Loucy (cell line): ENCODE results near the gene HDLBP.

Experiments used
- H2AFZ ChIP-seq: fragments of 200-600 bp; sonication (generic); 2 replicates; pipeline ENCODE4 v1.6.0; 2016; ENCODE audit warnings: antibody characterized with exemption, mild to moderate bottlenecking, low read length, moderate library complexity
- H3F3A ChIP-seq: fragments of 200-600 bp; 2 replicates; pipeline ENCODE4 v1.6.0; 2016; ENCODE audit warnings: antibody characterized with exemption, low read depth, mild to moderate bottlenecking
- H3K27me3 ChIP-seq: fragments of 200-600 bp; sonication (generic); 2 replicates; pipeline ENCODE4 v1.6.1; 2014; ENCODE audit warnings: low read length, mild to moderate bottlenecking; ENCODE audit not compliant: insufficient read depth, poor library complexity, severe bottlenecking
- H3K36me3 ChIP-seq: fragments of 200-600 bp; sonication (generic); 2 replicates; pipeline ENCODE4 v1.6.1; 2016; ENCODE audit warnings: low read length; ENCODE audit not compliant: insufficient read depth
- H3K4me1 ChIP-seq: fragments of 200-600 bp; sonication (generic); 2 replicates; pipeline ENCODE4 v1.5.1; 2014; ENCODE audit warnings: low read length, mild to moderate bottlenecking; ENCODE audit not compliant: insufficient read depth, poor library complexity, severe bottlenecking
- H3K4me2 ChIP-seq: fragments of 200-600 bp; sonication (generic); 2 replicates; pipeline ENCODE4 v1.6.0; 2014; ENCODE audit warnings: antibody characterized with exemption, low read length, low read depth, mild to moderate bottlenecking; ENCODE audit not compliant: poor library complexity, severe bottlenecking
- H3K4me3 ChIP-seq: fragments of 200-600 bp; sonication (generic); 2 replicates; pipeline ENCODE4 v1.5.1; 2014; ENCODE audit warnings: low read length, mild to moderate bottlenecking, mixed read lengths; ENCODE audit not compliant: poor library complexity, severe bottlenecking
- H3K79me2 ChIP-seq: fragments of 200-600 bp; sonication (generic); 2 replicates; pipeline ENCODE4 v1.6.1; 2014; ENCODE audit warnings: low read length; ENCODE audit not compliant: insufficient read depth
- H3K9ac ChIP-seq: fragments of 200-600 bp; sonication (generic); 2 replicates; pipeline ENCODE4 v1.6.0; 2014; ENCODE audit warnings: mild to moderate bottlenecking, low read depth, low read length, moderate library complexity; ENCODE audit not compliant: poor library complexity, severe bottlenecking
- H3K9me2 ChIP-seq: fragments of 200-600 bp; sonication (generic); replicated peaks from 2 replicates; pipeline ENCODE4 v1.6.1; 2016; ENCODE audit warnings: low read depth, low read length, mixed read lengths
- H3K9me3 ChIP-seq: fragments of 200-600 bp; sonication (generic); 2 replicates; pipeline ENCODE4 v1.6.1; 2014; ENCODE audit warnings: mild to moderate bottlenecking, antibody characterized with exemption, low read length, low read depth; ENCODE audit not compliant: insufficient read depth
- H4K20me1 ChIP-seq: fragments of 200-600 bp; sonication (generic); 2 replicates; pipeline ENCODE4 v1.6.0; 2014; ENCODE audit warnings: antibody characterized with exemption, low read length, mild to moderate bottlenecking; ENCODE audit not compliant: insufficient read depth, poor library complexity, severe bottlenecking
- EZH2phosphoT487 ChIP-seq: fragments of 200-600 bp; IDR thresholded peaks from 2 replicates; pipeline ENCODE4 v1.6.1; 2018; ENCODE audit warnings: antibody characterized with exemption, mild to moderate bottlenecking, moderate library complexity, borderline replicate concordance
- TF ChIP-seq, protein P1 (sequence below): fragments of 200-600 bp; sonication (generic); conservative IDR thresholded peaks from 2 replicates; pipeline ENCODE4 v1.5.1; 2014; ENCODE audit warnings: mild to moderate bottlenecking, antibody characterized with exemption, low read length

HDLBP gene

DNA sequence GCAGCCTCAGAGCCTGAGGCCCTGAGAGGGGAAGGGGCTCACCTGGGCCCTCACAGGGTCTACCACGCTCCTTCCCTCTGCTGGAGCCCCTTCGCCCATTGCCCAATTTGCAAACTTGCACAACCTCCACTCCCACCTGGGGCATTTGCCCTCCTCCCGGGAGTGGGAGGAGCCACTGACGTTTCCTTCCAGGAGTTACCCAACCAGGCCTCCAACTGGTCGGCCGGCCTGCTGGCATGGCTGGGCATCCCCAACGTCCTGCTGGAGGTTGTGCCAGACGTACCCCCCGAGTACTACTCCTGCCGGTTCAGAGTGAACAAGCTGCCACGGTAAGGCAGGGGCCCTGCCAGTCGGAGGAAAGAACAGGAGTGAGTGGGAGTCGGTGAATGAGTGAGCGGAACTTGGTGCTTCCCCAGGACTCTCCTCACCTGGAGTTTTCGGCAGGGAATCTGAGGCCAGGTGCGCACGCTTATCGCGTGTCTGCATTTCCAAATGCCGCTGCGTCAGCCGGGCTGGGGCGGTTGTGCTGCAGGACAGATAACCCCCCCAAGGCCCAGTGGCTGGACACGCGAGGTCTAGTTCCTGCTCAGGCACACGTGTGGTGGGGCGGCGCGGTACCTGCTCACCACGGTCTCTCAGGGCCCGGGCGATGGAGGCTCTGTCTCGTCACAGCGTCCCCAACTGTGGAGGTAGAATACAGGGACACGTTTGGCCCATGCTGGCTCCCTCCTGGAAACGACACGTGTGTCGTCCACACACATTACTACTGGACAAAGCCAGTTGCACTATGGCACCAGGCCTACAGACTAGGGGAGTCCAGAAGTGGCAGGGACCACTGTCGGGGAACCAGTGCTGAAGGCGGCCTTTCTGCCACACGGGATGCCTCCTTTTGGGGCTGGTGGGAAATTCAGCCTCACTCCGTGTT is 115.3 kb downstream of the HDLBP start:
- H3F3A ChIP-seq, result no peaks in the 10 kb centered on the region
- H4K20me1 ChIP-seq, result no peaks in the 10 kb centered on the region
- no peaks in the 10 kb centered on the region for H3K9me3 ChIP-seq
- no peaks in the 10 kb centered on the region for H3K79me2 ChIP-seq
- no peak overlapping the region for H2AFZ ChIP-seq
- no peak overlapping the region for H3K9ac ChIP-seq
- H3K27me3 ChIP-seq, result no peaks in the 10 kb centered on the region
- no peaks in the 10 kb centered on the region for H3K4me1 ChIP-seq
- H3K9me2 ChIP-seq, result no peaks in the 10 kb centered on the region
- H3K4me2 ChIP-seq, result no peak overlapping the region
- no peak for TF ChIP-seq EZH2phosphoT487
- TF ChIP-seq, protein P1, sequence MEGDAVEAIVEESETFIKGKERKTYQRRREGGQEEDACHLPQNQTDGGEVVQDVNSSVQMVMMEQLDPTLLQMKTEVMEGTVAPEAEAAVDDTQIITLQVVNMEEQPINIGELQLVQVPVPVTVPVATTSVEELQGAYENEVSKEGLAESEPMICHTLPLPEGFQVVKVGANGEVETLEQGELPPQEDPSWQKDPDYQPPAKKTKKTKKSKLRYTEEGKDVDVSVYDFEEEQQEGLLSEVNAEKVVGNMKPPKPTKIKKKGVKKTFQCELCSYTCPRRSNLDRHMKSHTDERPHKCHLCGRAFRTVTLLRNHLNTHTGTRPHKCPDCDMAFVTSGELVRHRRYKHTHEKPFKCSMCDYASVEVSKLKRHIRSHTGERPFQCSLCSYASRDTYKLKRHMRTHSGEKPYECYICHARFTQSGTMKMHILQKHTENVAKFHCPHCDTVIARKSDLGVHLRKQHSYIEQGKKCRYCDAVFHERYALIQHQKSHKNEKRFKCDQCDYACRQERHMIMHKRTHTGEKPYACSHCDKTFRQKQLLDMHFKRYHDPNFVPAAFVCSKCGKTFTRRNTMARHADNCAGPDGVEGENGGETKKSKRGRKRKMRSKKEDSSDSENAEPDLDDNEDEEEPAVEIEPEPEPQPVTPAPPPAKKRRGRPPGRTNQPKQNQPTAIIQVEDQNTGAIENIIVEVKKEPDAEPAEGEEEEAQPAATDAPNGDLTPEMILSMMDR, result no peak
- H3K4me3 ChIP-seq, result no peak overlapping the region
- H3K36me3 ChIP-seq, result no peaks in the 10 kb centered on the region

- no peaks in the 10 kb centered on the region for H3K79me2 ChIP-seq
- no peak overlapping the region for H3K9ac ChIP-seq
- no peaks in the 10 kb centered on the region for H3K9me3 ChIP-seq
- no peaks in the 10 kb centered on the region for H3K27me3 ChIP-seq
- no peaks in the 10 kb centered on the region for H4K20me1 ChIP-seq
- H2AFZ ChIP-seq, result no peak overlapping the region
- no peaks in the 10 kb centered on the region for H3K36me3 ChIP-seq
- H3K4me1 ChIP-seq, result no peaks in the 10 kb centered on the region
- TF ChIP-seq, protein P1, result no peak
- no peak for TF ChIP-seq EZH2phosphoT487
- H3K4me2 ChIP-seq, result no peak overlapping the region
- no peaks in the 10 kb centered on the region for H3F3A ChIP-seq
- H3K9me2 ChIP-seq, result no peaks in the 10 kb centered on the region
- H3K4me3 ChIP-seq, result no peak overlapping the region
Observed at GRCh38 chr2:241199286-241199685, 116.2 kb downstream of the HDLBP start.

DNA sequence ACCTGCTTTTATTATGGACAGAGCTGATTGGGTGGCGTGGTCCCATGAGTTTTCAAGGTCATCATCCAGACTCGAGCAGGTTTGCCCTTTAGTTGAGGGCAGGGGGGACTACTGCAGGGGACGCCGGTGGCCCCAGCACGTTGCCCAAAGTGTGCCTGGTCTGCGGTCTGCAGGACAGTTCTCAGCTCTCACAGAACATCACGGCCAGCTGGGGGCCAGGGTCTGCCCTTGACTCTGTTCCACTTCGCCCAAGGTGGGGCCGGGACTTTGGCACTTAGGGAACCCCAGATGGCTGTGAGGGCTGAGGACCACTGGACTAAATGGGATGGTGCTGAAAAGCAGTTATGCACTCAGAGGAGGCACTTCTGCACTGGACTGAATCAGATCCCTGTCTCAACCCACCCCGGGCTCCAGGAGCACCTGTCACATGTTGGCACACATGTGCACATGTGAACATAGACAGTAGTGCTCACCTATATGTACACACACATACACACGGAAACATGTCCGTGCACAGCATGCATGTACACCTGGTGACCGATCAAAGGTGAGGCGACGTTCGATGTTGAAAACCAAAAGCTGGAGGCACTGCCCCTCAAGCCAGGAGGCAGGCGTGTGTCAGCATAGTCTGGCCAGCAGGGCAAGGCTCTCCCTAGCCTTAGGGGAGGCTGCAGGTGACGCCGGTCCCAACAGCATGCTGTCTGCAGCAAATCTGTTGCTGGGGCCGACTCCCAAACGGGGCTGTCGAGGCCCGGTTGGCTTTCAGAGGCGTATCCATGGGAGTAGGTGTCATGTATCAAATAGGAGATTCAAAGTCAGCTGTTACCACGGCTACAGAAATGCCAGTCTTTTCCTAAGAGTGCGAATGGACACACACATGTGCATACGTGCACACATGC is 116.8 kb downstream of the HDLBP start:
- H3K36me3 ChIP-seq, result no peaks in the 10 kb centered on the region
- H3F3A ChIP-seq, result no peaks in the 10 kb centered on the region
- no peaks in the 10 kb centered on the region for H3K9me2 ChIP-seq
- TF ChIP-seq, protein P1, result no peak
- TF ChIP-seq EZH2phosphoT487, result no peak
- no peaks in the 10 kb centered on the region for H3K27me3 ChIP-seq
- no peak overlapping the region for H3K4me3 ChIP-seq
- no peaks in the 10 kb centered on the region for H4K20me1 ChIP-seq
- H3K9me3 ChIP-seq, result no peaks in the 10 kb centered on the region
- H3K9ac ChIP-seq, result no peak overlapping the region
- no peak overlapping the region for H3K4me2 ChIP-seq
- no peak overlapping the region for H2AFZ ChIP-seq
- no peaks in the 10 kb centered on the region for H3K4me1 ChIP-seq
- H3K79me2 ChIP-seq, result no peaks in the 10 kb centered on the region
